NCI-H1694 treated with DMSO at 0.1 percent for 48 hours (cell line): ENCODE results near the gene FREM2.

Source experiments
- DNase-seq: peaks from one replicate; lab custom pipeline; 2025; lab: John Stamatoyannopoulos, UW

FREM2 gene

GRCh38 chr13:38824342-38824741, 137.5 kb downstream of the FREM2 start:
- DNase-seq: no peak

- DNase-seq: no peak
These were observed 139.4 kb downstream of the FREM2 start for GRCh38 chr13:38826182-38826813.

GRCh38 chr13:38830442-38831045, 143.7 kb downstream of the FREM2 start:
- no peak for DNase-seq

- DNase-seq: no peak
These were observed 157.7 kb downstream of the FREM2 start for GRCh38 chr13:38844581-38844980.

GRCh38 chr13:38848360-38848759, 161.5 kb downstream of the FREM2 start:
- DNase-seq: no peak

GRCh38 chr13:38849315-38849714, 162.4 kb downstream of the FREM2 start:
- no peak for DNase-seq

- no peak for DNase-seq
These were observed 164.2 kb downstream of the FREM2 start for GRCh38 chr13:38850868-38851626.

GRCh38 chr13:38854226-38854625, 167.3 kb downstream of the FREM2 start:
- no peak for DNase-seq

- no peak for DNase-seq
These were observed 169.2 kb downstream of the FREM2 start for GRCh38 chr13:38856065-38856464.

- DNase-seq: no peak
These were observed 175.6 kb downstream of the FREM2 start for GRCh38 chr13:38862443-38862842.

- no peak for DNase-seq
These were observed 176.7 kb downstream of the FREM2 start for GRCh38 chr13:38863536-38863935.

GRCh38 chr13:38866649-38867048, 179.8 kb downstream of the FREM2 start:
- peak; percentile 1 for DNase-seq

- DNase-seq: no peak
These were observed 181.5 kb downstream of the FREM2 start for GRCh38 chr13:38868399-38868798.

- DNase-seq: no peak
These were observed 182.0 kb downstream of the FREM2 start for GRCh38 chr13:38868870-38869269.

GRCh38 chr13:38871275-38871674, 184.4 kb downstream of the FREM2 start:
- DNase-seq: no peak

- DNase-seq: no peak
These were observed 185.8 kb downstream of the FREM2 start for GRCh38 chr13:38872693-38873092.

GRCh38 chr13:38875186-38875875, 188.5 kb downstream of the FREM2 start:
- no peak for DNase-seq

GRCh38 chr13:38879278-38879677, 192.4 kb downstream of the FREM2 start:
- no peak for DNase-seq

- no peak for DNase-seq
These were observed 192.9 kb downstream of the FREM2 start for GRCh38 chr13:38879786-38880185.

- no peak for DNase-seq
These were observed 193.5 kb downstream of the FREM2 start for GRCh38 chr13:38880397-38880796.

- no peak for DNase-seq
These were observed 196.9 kb downstream of the FREM2 start for GRCh38 chr13:38883783-38884182.

GRCh38 chr13:38888309-38888708, 201.4 kb downstream of the FREM2 start:
- DNase-seq: no peak

- no peak for DNase-seq
These were observed 208.2 kb downstream of the FREM2 start for GRCh38 chr13:38895075-38895474.
